Muscle of back (tissue), 11 donors: ENCODE data around the gene NCOA1. TPM values are rescaled to one million over a fixed set of nuclear protein-coding genes. Genes with fewer than 3 reads are reported as not detected.
"Not testable (repeated sequence)": the region's sequence is repeated elsewhere in the genome, so short reads cannot be mapped to it uniquely, and the experiment has no call there.

Source experiments
- DNase-seq, 3 donors: peaks; one replicate each; pipeline versions ENCODE4 v3.0.0 to v3.0.0-alpha.2; 2013
- polyA plus RNA-seq, 10 donors: library from polyadenylated mRNA; unstranded; fragments of 120-200 nt; gene quantifications; one replicate each; pipeline ENCODE4 v1.2.1, GENCODE V29; 2013; ENCODE audit not compliant: insufficient read length in 10 of 10

Gene NCOA1
- polyA plus RNA-seq, 10 donors: 73.9 to 135 (median 105) TPM

- DNase-seq: no peak
Measured at GRCh38 chr2:24625728-24626127, 134.7 kb downstream of the NCOA1 start.

GRCh38 chr2:24626131-24626530 is 135.1 kb downstream of the NCOA1 start:
- DNase-seq: no peak

GRCh38 chr2:24628746-24629145 is 137.7 kb downstream of the NCOA1 start:
- DNase-seq: no peak

GRCh38 chr2:24632172-24632571 is 141.1 kb downstream of the NCOA1 start:
- DNase-seq: no peak

GRCh38 chr2:24635181-24635580 is 144.1 kb downstream of the NCOA1 start:
- DNase-seq: no peak

- no peak for DNase-seq
Measured at GRCh38 chr2:24638568-24638967, 147.5 kb downstream of the NCOA1 start.

- DNase-seq: no peak
Measured at GRCh38 chr2:24642351-24642750, 151.3 kb downstream of the NCOA1 start.

- no peak for DNase-seq
Measured at GRCh38 chr2:24643051-24643450, 152.0 kb downstream of the NCOA1 start.

- no peak for DNase-seq
Measured at GRCh38 chr2:24644032-24644431, 153.0 kb downstream of the NCOA1 start.

- DNase-seq: no peak
Measured at GRCh38 chr2:24650997-24651642, 160.1 kb downstream of the NCOA1 start.

GRCh38 chr2:24651643-24652003 is 160.6 kb downstream of the NCOA1 start:
- no peak for DNase-seq

- no peak for DNase-seq
Measured at GRCh38 chr2:24652265-24653182, 161.5 kb downstream of the NCOA1 start.

- DNase-seq: peak in 1 of 3 donors; percentile 16
Measured at GRCh38 chr2:24657818-24658217, 166.8 kb downstream of the NCOA1 start.

- no peak for DNase-seq
Measured at GRCh38 chr2:24658531-24659202, 167.6 kb downstream of the NCOA1 start.

GRCh38 chr2:24659862-24660261 is 168.8 kb downstream of the NCOA1 start:
- no peak for DNase-seq

- no peak for DNase-seq
Measured at GRCh38 chr2:24667542-24667941, 176.5 kb downstream of the NCOA1 start.

GRCh38 chr2:24671230-24671629 is 180.2 kb downstream of the NCOA1 start:
- no peak for DNase-seq

GRCh38 chr2:24672589-24672988 is 181.5 kb downstream of the NCOA1 start:
- no peak for DNase-seq

GRCh38 chr2:24675338-24675737 is 184.3 kb downstream of the NCOA1 start:
- no peak for DNase-seq

GRCh38 chr2:24676493-24676892 is 185.4 kb downstream of the NCOA1 start:
- DNase-seq: no peak

GRCh38 chr2:24678066-24678465 is 187.0 kb downstream of the NCOA1 start:
- DNase-seq: not testable (repeated sequence)

- no peak for DNase-seq
Measured at GRCh38 chr2:24680196-24680595, 189.1 kb downstream of the NCOA1 start.

- DNase-seq: peak in 2 of 3 donors; percentile 19 to 62
Measured at GRCh38 chr2:24682304-24682703, 191.2 kb downstream of the NCOA1 start.
